RCC 7860 (cell line): Measurements from ENCODE around the gene CNTNAP1.
"Not testable (repeated sequence)": the region's sequence is repeated elsewhere in the genome, so short reads cannot be mapped to it uniquely, and the experiment has no call there.

Source experiments
- DNase-seq: peaks from one replicate; pipeline ENCODE4 v3.0.0-alpha.2; 2015; ENCODE audit warnings: low spot score
- FAIRE-seq: peaks from 2 replicates; lab custom pipeline; 2012; peaks lifted over from hg19 to GRCh38; lab: Jason Lieb, UNC

The CNTNAP1 gene

GRCh38 chr17:42681976-42682721, at the start of gene CNTNAP1:
CNTNAP1 (plus strand) TSS chr17:42682531; CDS start chr17:42682830, 299 bp downstream.
- peak; percentile 58 for FAIRE-seq
- peak; percentile 64 for DNase-seq

GRCh38 chr17:42632949-42633444, 49.3 kb upstream of the CNTNAP1 start:
- FAIRE-seq: no peak

GRCh38 chr17:42639525-42640113, 42.7 kb upstream of the CNTNAP1 start:
- FAIRE-seq (no peak), DNase-seq (no peak)

More at GRCh38 chr17:42632949-42633444, 49.3 kb upstream of the CNTNAP1 start:
- DNase-seq: no peak

- FAIRE-seq: no peak
- DNase-seq: no peak
Observed at GRCh38 chr17:42640121-42640520, 42.2 kb upstream of the CNTNAP1 start.

- FAIRE-seq (no peak), DNase-seq (no peak)
Observed at GRCh38 chr17:42642336-42642735, 40.0 kb upstream of the CNTNAP1 start.

DNA sequence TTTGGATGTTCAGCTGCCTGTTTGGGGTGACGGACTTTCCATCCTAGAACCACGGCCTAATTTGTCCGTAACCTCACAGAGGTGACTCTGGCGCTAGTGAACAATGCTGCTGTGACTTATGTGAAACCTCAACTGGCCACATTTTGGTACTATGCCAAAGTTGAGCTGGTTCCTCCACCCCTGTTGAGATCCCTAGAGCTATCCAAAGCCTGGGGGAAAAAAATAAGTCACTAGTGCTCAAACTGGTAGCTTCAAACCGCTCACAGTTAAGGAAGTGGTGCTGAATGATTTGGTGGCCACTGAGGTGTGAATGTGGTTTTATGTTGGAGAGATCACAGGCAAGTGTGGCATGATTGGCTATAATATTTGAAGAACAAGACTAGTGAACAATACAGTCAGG, 34.6 kb upstream of the CNTNAP1 start:
- peak; percentile 65 for DNase-seq
- peak; percentile 87 for FAIRE-seq

DNA sequence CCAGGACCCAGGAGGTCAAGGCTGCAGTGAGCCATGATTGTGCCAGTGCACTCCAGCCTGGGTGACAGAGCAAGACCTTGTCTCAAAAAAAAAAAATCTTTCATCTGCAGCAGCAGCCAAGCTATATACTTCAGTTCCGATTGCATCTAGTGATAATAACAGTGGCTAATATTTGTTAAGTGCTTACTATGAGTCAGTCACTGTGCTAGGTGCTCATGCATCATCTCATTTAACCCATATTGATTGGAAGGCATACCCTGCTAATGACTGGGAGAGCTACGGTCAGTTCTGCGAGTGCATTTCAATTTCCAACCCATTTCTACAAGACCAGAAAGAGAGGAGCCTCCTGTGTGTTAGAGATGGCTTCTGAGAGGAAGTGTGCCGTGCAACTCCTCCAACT, 30.9 kb upstream of the CNTNAP1 start:
- FAIRE-seq: no peak

DNA sequence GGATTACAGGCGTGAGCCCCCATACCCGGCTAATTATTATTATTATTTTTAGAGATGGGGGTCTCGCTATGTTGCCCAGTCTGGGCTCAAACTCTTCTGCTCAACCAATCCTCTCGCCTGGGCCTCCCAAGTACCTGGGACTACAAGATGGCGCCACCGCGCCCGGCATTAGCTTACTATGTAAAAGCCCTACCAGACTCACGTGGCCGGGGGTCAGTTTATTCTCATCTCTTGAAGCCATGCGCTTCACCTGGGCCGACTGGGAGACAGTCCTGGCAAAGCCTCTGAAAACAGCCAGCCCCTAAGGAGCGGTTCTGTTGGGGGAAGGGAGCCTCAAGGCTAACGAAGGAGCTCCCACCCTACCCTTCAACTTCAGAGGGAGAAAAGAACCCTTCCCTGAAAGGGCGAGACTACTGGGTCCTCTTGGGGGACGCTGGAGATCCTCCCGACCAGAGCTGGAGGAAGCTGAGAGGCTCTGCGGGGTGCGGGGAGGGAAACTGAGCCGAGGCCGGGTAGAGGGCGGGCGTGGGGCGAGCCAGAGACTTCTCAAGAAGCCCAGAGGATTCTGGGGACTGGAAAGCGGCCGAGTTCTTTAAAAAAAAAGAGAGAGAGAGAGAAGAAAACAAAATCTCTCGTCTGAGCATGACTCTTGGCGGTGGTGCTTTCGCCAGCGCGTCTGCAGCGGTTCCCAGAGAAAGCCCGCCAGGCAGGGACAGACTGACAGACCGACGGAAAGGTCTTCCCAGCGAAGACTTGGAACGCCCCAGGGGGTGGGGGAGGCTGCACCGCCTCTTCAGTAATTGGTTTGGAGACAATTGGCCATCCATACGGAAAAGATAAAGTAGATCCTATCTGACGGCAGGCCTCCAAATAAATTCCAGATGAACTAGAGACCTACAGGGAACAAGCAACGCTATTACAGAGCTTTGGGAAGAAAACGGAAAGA, 28.9 kb upstream of the CNTNAP1 start:
- FAIRE-seq (no peak), DNase-seq (no peak)

More for the DNA sequence above, 30.9 kb upstream of the CNTNAP1 start:
- DNase-seq: no peak

DNA sequence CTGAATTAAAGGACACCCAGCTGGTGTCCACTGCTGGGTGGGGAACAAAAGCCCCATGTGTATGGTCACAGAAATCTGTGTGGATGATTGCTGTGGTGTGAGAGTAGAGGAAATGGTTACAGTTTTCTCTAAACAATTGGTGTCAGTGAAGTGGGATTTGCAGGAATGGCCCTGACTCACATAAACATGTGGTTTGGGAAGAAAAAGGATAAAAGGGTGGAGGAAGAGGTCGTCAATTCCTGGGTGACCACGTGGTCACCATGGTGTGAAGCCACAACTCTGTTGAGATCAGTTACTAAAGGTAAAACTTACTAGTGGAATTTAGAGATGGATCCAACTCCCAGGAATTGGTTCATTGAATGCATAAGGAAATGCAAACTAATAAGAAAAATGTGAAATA, 26.8 kb upstream of the CNTNAP1 start:
- DNase-seq (peak; percentile 17), FAIRE-seq (no peak)

- DNase-seq (no peak), FAIRE-seq (no peak)
Observed at GRCh38 chr17:42657824-42658588, 24.3 kb upstream of the CNTNAP1 start.

DNA sequence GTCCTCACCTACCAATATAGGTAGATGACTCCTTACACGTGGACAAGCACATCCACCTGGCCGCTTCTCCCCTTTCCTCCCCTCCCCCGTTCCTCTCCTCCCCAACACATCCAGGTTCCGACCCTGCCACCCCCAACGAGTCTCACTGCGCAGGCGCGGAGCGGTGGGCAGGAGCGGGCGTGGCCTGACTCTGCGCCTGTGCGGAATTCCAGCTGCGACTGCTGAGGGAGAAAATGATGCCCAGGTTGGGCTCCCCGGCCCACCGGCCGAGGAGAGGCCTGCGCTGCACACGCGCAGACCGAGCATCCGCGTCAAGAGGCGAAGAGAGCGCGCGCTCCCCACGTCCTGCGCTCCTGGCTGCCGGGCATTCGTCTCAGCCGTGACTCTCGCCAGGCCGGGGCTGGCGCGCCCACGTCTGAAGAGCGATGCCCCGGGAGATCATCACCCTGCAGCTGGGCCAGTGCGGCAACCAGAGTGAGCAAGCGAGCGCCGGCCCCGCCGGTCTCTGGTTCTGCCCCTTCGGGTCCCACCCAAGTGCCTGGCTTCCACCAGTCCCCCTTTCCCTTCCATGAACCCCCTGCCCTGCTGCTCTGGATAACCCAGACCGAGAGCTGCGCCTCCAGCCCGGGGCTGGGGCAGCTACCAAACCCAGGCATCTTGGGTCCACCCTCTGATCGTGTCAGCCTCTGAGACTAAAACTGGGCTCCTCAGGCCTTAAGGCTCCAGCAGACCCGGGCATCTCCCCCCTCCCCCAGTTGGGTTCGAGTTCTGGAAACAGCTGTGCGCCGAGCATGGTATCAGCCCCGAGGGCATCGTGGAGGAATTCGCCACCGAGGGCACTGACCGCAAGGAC, 23.0 kb upstream of the CNTNAP1 start, which contains the start of gene TUBG2:
TSS of gene TUBG2 (plus strand) at position 206 of the 853 bp plus-strand sequence. CDS start at position 426, 220 bp downstream.
- DNase-seq (peak; percentile 80), FAIRE-seq (no peak)

DNA sequence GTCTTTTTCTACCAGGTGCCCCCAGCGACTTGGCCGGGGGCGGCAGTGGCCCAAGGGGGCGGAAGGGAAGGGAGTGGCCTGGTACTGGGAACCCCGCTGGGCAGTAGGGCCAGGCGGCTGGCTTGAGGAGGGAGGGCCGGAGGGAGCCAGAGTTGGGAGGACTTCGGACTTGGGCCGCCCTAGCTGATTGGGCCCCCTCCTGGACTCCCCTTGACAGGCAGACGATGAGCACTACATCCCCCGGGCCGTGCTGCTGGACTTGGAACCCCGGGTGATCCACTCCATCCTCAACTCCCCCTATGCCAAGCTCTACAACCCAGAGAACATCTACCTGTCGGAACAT, 22.4 kb upstream of the CNTNAP1 start:
- FAIRE-seq, DNase-seq: not testable (repeated sequence)

DNA sequence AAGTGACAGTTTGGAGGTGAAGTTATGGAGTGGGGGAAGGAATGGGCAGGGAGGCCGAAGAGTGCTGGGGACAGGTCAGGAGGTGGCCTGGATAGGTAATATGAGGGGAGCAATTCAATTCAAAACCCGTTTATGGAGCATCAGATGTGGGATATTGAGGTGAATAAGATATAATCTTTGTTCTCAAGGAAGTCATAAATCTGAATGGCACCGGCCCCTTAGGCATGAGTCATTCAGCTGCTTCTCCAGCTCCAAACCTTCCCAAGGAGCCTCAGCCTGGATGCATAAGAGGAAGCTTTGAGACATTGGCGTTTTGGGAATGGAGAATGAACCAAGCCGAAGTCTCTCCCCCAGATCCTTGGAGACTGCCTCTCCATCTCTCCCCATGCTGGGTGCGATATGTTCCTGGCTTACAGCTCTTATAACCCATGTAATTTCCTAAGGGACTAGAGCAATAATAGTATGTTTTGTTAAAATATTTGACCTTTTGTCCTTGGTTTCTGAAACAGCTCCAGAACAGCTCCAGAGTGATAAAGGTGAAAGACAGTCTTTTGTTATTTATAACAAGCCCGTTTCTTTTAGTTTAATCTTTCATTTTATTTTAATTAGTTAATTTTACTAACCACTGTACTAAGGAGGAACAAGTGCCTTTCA, 21.5 kb upstream of the CNTNAP1 start:
- DNase-seq: peak; percentile 50
- peak; percentile 66 for FAIRE-seq

GRCh38 chr17:42665581-42666001, 16.7 kb upstream of the CNTNAP1 start:
- no peak for DNase-seq
- FAIRE-seq: no peak

GRCh38 chr17:42666126-42666525, 16.2 kb upstream of the CNTNAP1 start:
- not testable (repeated sequence) for DNase-seq, FAIRE-seq

GRCh38 chr17:42667088-42667951, 15.0 kb upstream of the CNTNAP1 start:
- FAIRE-seq: peak; percentile 95
- peak; percentile 93 for DNase-seq

- FAIRE-seq (no peak), DNase-seq (no peak)
Observed at GRCh38 chr17:42669705-42669976, 12.7 kb upstream of the CNTNAP1 start.
